Osteocyte (in vitro differentiated cells): ENCODE results near the gene HEXIM2. TPM values are rescaled to one million over a fixed set of nuclear protein-coding genes. Genes with fewer than 3 reads are reported as not detected.
"Not testable (repeated sequence)": the region's sequence is repeated elsewhere in the genome, so short reads cannot be mapped to it uniquely, and the experiment has no call there.

Source experiments
- DNase-seq: peaks from one replicate; pipeline ENCODE4 v3.0.0; 2021; ENCODE audit warnings: mixed read lengths; ENCODE audit not compliant: unreplicated experiment; ENCODE audit errors: extremely low spot score
- H3K27ac Mint-ChIP-seq: one replicate; pipeline ENCODE4 v1.8.0; 2021; ENCODE audit warnings: mild to moderate bottlenecking, mixed read lengths; ENCODE audit not compliant: unreplicated experiment
- H3K27me3 Mint-ChIP-seq: one replicate; pipeline ENCODE4 v1.8.0; 2021; ENCODE audit warnings: mixed read lengths; ENCODE audit not compliant: unreplicated experiment
- H3K36me3 Mint-ChIP-seq: one replicate; pipeline ENCODE4 v1.8.0; 2021; ENCODE audit warnings: mixed read lengths; ENCODE audit not compliant: unreplicated experiment
- H3K4me1 Mint-ChIP-seq: one replicate; pipeline ENCODE4 v1.8.0; 2021; ENCODE audit warnings: mixed read lengths; ENCODE audit not compliant: unreplicated experiment
- H3K4me3 Mint-ChIP-seq: one replicate; pipeline ENCODE4 v1.8.0; 2021; ENCODE audit warnings: mild to moderate bottlenecking, moderate library complexity, mixed read lengths; ENCODE audit not compliant: unreplicated experiment
- H3K9me3 Mint-ChIP-seq: one replicate; pipeline ENCODE4 v1.8.0; 2021; ENCODE audit warnings: mixed read lengths; ENCODE audit not compliant: unreplicated experiment
- total RNA-seq: library from RNA; stranded (reverse); gene quantifications from 2 replicates; pipeline ENCODE4 v1.2.1, GENCODE V29; 2021
- TF ChIP-seq, protein P1 (sequence below): fragments of 200-600 bp; sonication (generic); IDR thresholded peaks from 2 replicates; pipeline ENCODE4 v1.5.0; 2021; ENCODE audit warnings: antibody characterized with exemption, mild to moderate bottlenecking, moderate library complexity

HEXIM2 gene
- total RNA-seq, 1 donor from 2014 or later = 6.4 TPM

DNA sequence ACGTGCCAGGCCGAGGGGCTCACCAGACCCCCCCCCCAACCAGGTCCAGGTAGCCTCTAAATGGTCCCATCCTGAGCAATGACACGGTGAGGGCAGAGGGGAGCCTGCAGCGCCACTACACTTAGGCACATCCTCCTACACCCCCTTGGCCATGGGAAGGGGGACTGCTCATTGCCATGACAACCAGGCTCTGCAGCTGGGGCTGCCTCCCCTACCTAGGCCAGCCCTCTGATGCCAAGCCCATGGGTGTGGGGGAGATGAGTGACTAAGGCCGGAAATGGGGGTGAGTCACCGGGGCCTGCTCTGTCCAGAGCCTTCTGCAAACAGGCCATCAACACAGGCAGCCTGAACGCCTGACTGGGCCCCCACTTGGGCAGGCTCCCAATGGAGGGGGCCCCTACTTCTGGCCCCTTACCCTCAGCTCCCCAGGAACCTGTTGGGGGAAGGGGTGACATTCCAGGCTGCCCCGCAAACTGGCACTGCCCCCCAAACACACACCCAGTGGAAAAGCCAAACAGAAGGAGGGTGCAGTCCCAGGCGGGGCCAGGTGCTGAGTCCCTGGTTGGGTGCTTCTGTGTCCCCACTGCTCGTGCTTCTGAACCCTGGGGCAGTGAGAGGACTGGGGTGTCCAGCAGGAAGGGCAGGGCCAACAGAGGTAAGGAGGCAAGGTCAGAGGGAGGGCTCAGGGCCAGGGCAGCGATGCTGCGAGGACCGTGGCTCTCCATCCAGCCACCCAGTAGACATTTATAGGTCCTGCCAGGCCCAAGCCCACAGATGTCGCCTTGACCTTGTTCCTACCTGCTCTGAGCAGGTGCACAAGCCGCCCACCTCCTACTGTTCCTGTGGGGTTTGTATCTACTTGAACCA, 37.5 kb upstream of the HEXIM2 start:
- no peaks in the 10 kb centered on the region for H3K9me3 Mint-ChIP-seq

GRCh38 chr17:45124797-45125122, 36.9 kb upstream of the HEXIM2 start:
- not testable (repeated sequence) for H3K9me3 Mint-ChIP-seq, H3K27me3 Mint-ChIP-seq, H3K36me3 Mint-ChIP-seq, H3K4me3 Mint-ChIP-seq, DNase-seq
- Mint-ChIP-seq H3K27ac (peak overlapping the region; percentile 76), H3K4me1 (peaks cover 72% of the 10 kb centered on the region)

More for the DNA sequence above, 37.5 kb upstream of the HEXIM2 start:
- H3K27me3 Mint-ChIP-seq = no peaks in the 10 kb centered on the region
- no peak overlapping the region for H3K4me3 Mint-ChIP-seq
- H3K4me1 Mint-ChIP-seq = peaks cover 67% of the 10 kb centered on the region
- H3K27ac Mint-ChIP-seq = peak overlapping the region; percentile 76
- TF ChIP-seq, protein P1, sequence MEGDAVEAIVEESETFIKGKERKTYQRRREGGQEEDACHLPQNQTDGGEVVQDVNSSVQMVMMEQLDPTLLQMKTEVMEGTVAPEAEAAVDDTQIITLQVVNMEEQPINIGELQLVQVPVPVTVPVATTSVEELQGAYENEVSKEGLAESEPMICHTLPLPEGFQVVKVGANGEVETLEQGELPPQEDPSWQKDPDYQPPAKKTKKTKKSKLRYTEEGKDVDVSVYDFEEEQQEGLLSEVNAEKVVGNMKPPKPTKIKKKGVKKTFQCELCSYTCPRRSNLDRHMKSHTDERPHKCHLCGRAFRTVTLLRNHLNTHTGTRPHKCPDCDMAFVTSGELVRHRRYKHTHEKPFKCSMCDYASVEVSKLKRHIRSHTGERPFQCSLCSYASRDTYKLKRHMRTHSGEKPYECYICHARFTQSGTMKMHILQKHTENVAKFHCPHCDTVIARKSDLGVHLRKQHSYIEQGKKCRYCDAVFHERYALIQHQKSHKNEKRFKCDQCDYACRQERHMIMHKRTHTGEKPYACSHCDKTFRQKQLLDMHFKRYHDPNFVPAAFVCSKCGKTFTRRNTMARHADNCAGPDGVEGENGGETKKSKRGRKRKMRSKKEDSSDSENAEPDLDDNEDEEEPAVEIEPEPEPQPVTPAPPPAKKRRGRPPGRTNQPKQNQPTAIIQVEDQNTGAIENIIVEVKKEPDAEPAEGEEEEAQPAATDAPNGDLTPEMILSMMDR = no peak
- no peaks in the 10 kb centered on the region for H3K36me3 Mint-ChIP-seq
- DNase-seq = no peak

- DNase-seq = no peak
- Mint-ChIP-seq H3K4me1 (peaks cover 72% of the 10 kb centered on the region), H3K9me3 (no peaks in the 10 kb centered on the region), H3K4me3 (no peak overlapping the region), H3K36me3 (no peaks in the 10 kb centered on the region), H3K27ac (peak overlapping the region; percentile 34), H3K27me3 (no peaks in the 10 kb centered on the region)
- TF ChIP-seq, protein P1 = no peak
Observed at GRCh38 chr17:45125509-45125908, 36.2 kb upstream of the HEXIM2 start.

- Mint-ChIP-seq H3K27ac (peak overlapping the region; percentile 95), H3K36me3 (no peaks in the 10 kb centered on the region), H3K9me3 (no peaks in the 10 kb centered on the region), H3K4me1 (peaks cover 76% of the 10 kb centered on the region), H3K27me3 (no peaks in the 10 kb centered on the region), H3K4me3 (peak overlapping the region; percentile 22)
- no peak for DNase-seq
- TF ChIP-seq, protein P1 = no peak
Observed at GRCh38 chr17:45127207-45127547, 34.5 kb upstream of the HEXIM2 start.

DNA sequence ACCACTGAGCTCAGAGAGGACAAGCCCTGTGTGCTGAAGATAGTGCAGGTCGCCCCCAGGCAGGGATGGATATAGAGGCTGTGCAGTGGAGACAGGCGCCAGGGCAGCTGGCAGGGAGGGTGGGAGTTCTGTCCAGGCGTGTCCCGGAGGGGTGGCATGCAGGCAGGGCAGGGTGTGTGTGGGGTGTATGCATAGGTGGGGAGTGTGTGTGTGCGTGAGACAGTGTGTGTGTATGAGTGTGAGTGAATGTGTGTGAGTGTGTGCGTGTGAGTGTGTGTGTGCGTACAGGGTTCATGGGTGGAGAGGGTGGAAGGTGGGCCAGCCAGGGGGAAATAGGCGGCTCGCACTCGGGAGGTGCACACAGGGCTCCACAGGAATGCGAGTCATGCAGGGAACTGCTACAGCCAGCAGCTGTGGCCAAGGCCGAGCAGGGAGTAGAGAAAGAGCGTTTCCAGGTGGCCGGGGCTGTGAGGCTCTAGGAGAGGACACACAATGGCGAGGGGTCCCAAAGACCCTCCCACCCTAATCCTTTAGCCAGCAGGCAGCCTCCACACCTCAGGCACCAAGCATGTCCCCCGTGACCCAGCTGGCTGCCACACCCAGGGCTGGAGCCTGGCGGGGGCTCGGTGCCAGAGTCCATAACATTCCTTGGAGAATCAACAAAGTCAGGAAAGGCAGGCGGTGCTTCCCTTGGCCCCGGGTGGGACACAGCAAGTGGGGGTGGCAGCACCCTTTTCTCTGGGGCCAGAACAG, 34.0 kb upstream of the HEXIM2 start:
- no peaks in the 10 kb centered on the region for H3K27me3 Mint-ChIP-seq
- peaks cover 71% of the 10 kb centered on the region for H3K4me1 Mint-ChIP-seq
- TF ChIP-seq, protein P1 = no peak
- no peak for DNase-seq
- peak overlapping the region; percentile 50 for H3K4me3 Mint-ChIP-seq
- no peaks in the 10 kb centered on the region for H3K36me3 Mint-ChIP-seq
- H3K27ac Mint-ChIP-seq = peak overlapping the region; percentile 95
- H3K9me3 Mint-ChIP-seq = no peaks in the 10 kb centered on the region
